H1 (cell line): ENCODE results near the gene ASB3. TPM values are rescaled to one million over a fixed set of nuclear protein-coding genes. Genes with fewer than 3 reads are reported as not detected.

Source experiments
- JUN ChIP-seq: IDR thresholded peaks from 2 replicates; pipeline ENCODE4 v1.6.1; 2011; ENCODE audit warnings: low read depth, mild to moderate bottlenecking, improper control_type of control experiment, low read length
- MAX ChIP-seq: IDR thresholded peaks from 2 replicates; pipeline ENCODE4 v1.6.1; 2012; ENCODE audit warnings: inconsistent platforms
- polyA plus RNA-seq, 7 experiments: library from polyadenylated mRNA; depleted of rRNA in 3 of 7; stranded (reverse) in 5 of 7; unstranded in 2 of 7; fragments of >200 nt in 5 of 7; fragments of 200-250 nt in 2 of 7; gene quantifications; 1 replicate in 5 of 7; 2 replicates in 1 of 7; 4 replicates in 1 of 7; pipeline versions ENCODE4 v1.2.1 to v1.2.3, GENCODE V29; 2011 to 2013; ENCODE audit warnings: missing spikeins in 2 of 7, mixed read lengths in 2 of 7
- total RNA-seq: library from RNA; stranded (reverse); fragmentation: NEBNext Ultra II Directional; extraction: Animal tissue kit (Norgen Biotek cat#: 25700); gene quantifications from 2 replicates; pipeline ENCODE4 v1.2.1, GENCODE V29; 2021

The ASB3 gene
- total and polyA plus RNA-seq, 2 of the 8 experiments (the other 6 are each of a cell fraction or from before 2014, with no cell fraction given), result 22.6 to 25.4 TPM

GRCh38 chr2:53646788-53647187 lies 140.0 kb downstream of the ASB3 start (continued):
- peak; percentile 66; the same call in 1 of the 2 replicates for TF ChIP-seq MAX
- no peak for TF ChIP-seq JUN
- TF ChIP-seq, all 59 proteins: peak for 3
